ENCODE results near the gene XPO1.
"Not testable (repeated sequence)": the region's sequence is repeated elsewhere in the genome, so short reads cannot be mapped to it uniquely, and the experiment has no call there.

The XPO1 gene

GRCh38 chr2:61535449-61535848, 2.7 kb downstream of the XPO1 start:
- no peak for DNase-seq

- DNase-seq: no peak
Observed at GRCh38 chr2:61534926-61535325, 3.2 kb downstream of the XPO1 start.

GRCh38 chr2:61530749-61531148, 7.4 kb downstream of the XPO1 start:
- no peak for DNase-seq

GRCh38 chr2:61529944-61530735, 8.0 kb downstream of the XPO1 start:
- no peak for DNase-seq

GRCh38 chr2:61520261-61520660, 17.9 kb downstream of the XPO1 start:
- no peak for DNase-seq

- DNase-seq: no peak
Observed at GRCh38 chr2:61512768-61513398, 25.3 kb downstream of the XPO1 start.

GRCh38 chr2:61510674-61511671, 27.2 kb downstream of the XPO1 start:
- DNase-seq: no peak

GRCh38 chr2:61504949-61505348, 33.2 kb downstream of the XPO1 start:
- DNase-seq: no peak

GRCh38 chr2:61499060-61499459, 39.1 kb downstream of the XPO1 start:
- DNase-seq: no peak

GRCh38 chr2:61493523-61493942, 44.6 kb downstream of the XPO1 start:
- no peak for DNase-seq

GRCh38 chr2:61492476-61492875, 45.7 kb downstream of the XPO1 start:
- no peak for DNase-seq

- DNase-seq: no peak
Observed at GRCh38 chr2:61485281-61485680, 52.9 kb downstream of the XPO1 start.

GRCh38 chr2:61478086-61478485, 60.1 kb downstream of the XPO1 start:
- DNase-seq: no peak

- DNase-seq: not testable (repeated sequence)
Observed at GRCh38 chr2:61476929-61477589, 61.1 kb downstream of the XPO1 start.

- DNase-seq: peak in 9 of 56 donors; percentile 30 to 61 (median 39)
Observed at GRCh38 chr2:61471905-61472805, 66.0 kb downstream of the XPO1 start.

- DNase-seq: peak; percentile 39 to 95 (median 90)
Observed at GRCh38 chr2:61470965-61471904, 66.9 kb downstream of the XPO1 start, which contains the start of gene USP34. TSS of gene USP34 (minus strand) at chr2:61471087. CDS start at chr2:61470692, 395 bp downstream.

- peak in 55 of 56 donors; percentile 18 to 88 (median 83) for DNase-seq
Observed at GRCh38 chr2:61470122-61470951, 67.8 kb downstream of the XPO1 start.

Measured in nucleus accumbens (tissue), 56 donors.